DOHH2 (cell line): Measurements from ENCODE around the gene PLAC8.

Experiments used
- CTCF ChIP-seq: fragments of 200-600 bp; sonication (generic); IDR thresholded peaks from one replicate; pipeline ENCODE4 v1.5.1; 2014; ENCODE audit warnings: antibody characterized with exemption, mild to moderate bottlenecking, low read depth, low read length; ENCODE audit not compliant: poor library complexity, severe bottlenecking
- EZH2phosphoT487 ChIP-seq: fragments of 200-600 bp; sonication (generic); IDR thresholded peaks from 2 replicates; pipeline ENCODE4 v1.6.1; 2017; ENCODE audit warnings: borderline replicate concordance, mild to moderate bottlenecking, antibody characterized with exemption, low read length, moderate library complexity, mixed read lengths

DNA sequence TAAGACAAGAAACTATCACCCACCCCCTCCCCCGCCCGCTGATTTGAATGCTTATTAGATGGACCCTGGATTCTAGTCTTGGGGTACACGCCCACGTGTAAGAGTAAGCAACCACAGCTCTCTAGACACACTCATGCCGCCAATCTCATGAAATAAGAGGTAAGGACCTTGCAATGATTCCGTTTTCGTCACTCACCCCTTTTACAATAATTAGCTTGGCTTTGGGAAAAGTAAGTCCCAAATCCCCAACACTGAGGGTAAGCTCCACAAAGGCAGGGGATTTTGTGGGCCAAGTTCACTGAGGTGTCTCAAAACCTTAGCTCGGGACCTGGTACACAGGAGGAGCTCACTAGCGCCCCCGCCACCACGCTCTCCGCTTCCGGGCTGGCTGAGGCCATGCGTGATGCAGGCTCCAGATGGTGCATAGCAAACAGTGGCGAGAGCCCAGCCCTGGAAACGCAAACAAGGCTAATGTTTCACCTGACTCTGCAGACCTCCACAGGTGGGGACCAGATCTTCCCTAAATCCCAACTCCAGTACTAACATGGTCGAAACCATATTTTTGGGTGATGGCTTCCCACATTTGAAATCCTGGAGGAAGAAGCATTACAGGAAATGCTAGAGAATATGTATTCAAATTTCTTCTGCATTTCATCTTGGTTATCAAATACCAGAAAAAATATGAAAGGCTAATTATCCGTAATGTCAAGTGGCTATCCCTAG, 4.1 kb downstream of the PLAC8 start:
- TF ChIP-seq EZH2phosphoT487 (no peak), CTCF (peak; percentile 91)
